Common myeloid progenitor, CD34-positive (primary cell): ENCODE data around the gene PTPRN2.

Source experiments
- CTCF ChIA-PET: fragments of 350-600 bp; sonication (Branson Sonifier 250); formaldehyde crosslinking; loops from one replicate; lab custom pipeline; 2021; ENCODE audit warnings: antibody characterized with exemption; lab: Charles Lee
- POLR2A ChIA-PET: fragments of 350-600 bp; sonication (Branson Sonifier 250); formaldehyde crosslinking; loops from one replicate; lab custom pipeline; 2021; ENCODE audit warnings: antibody characterized with exemption; lab: Charles Lee
- DNase-seq, 3 donors: peaks; one replicate each; pipeline versions ENCODE4 v3.0.0 to v3.0.0-alpha.2; 2013
- H3K27ac ChIP-seq, 2 experiments: 1 replicate in 1 of 2; 2 replicates in 1 of 2; pipeline ENCODE4 v1.7.0; 2013; ENCODE audit warnings: inconsistent platforms in 2 of 2, low read length in 2 of 2, mild to moderate bottlenecking in 2 of 2, low read depth in 1 of 2, moderate library complexity in 1 of 2; ENCODE audit not compliant: severe bottlenecking in 2 of 2, insufficient read depth in 1 of 2, poor library complexity in 1 of 2
- H3K27me3 ChIP-seq, 5 experiments: replicated peaks in 2 of 5; 1 replicate in 3 of 5; 2 replicates in 2 of 5; pipeline versions ENCODE4 v1.6.1 to v1.7.0; 2013; ENCODE audit warnings: low read length in 4 of 5, mild to moderate bottlenecking in 2 of 5, moderate library complexity in 2 of 5, inconsistent platforms in 1 of 5; ENCODE audit not compliant: insufficient read depth in 5 of 5, control insufficient read depth in 4 of 5
- H3K36me3 ChIP-seq, 4 experiments: 1 replicate in 2 of 4; 2 replicates in 2 of 4; pipeline versions ENCODE4 v1.6.1 to v1.7.0; 2013; ENCODE audit warnings: low read length in 3 of 4, control low read depth in 1 of 4, mild to moderate bottlenecking in 1 of 4; ENCODE audit not compliant: control insufficient read depth in 4 of 4, insufficient read depth in 4 of 4
- H3K4me1 ChIP-seq, 4 experiments: 1 replicate in 3 of 4; 2 replicates in 1 of 4; pipeline versions ENCODE4 v1.6.1 to v1.7.1; 2013; ENCODE audit warnings: low read length in 3 of 4, mild to moderate bottlenecking in 3 of 4, control low read depth in 1 of 4, inconsistent platforms in 1 of 4, moderate library complexity in 1 of 4; ENCODE audit not compliant: control insufficient read depth in 4 of 4, insufficient read depth in 4 of 4; ENCODE audit errors: control extremely low read depth in 1 of 4
- H3K4me3 ChIP-seq, 7 experiments: 1 replicate in 4 of 7; 2 replicates in 3 of 7; pipeline versions ENCODE4 v1.5.1 to v1.7.0; 2013; ENCODE audit warnings: mild to moderate bottlenecking in 7 of 7, low read length in 6 of 7, moderate library complexity in 6 of 7, inconsistent platforms in 2 of 7, low read depth in 2 of 7, control low read depth in 1 of 7; ENCODE audit not compliant: insufficient read depth in 4 of 7, control insufficient read depth in 1 of 7; ENCODE audit errors: extremely low read depth in 1 of 7
- H3K9me3 ChIP-seq, 5 experiments: 1 replicate in 4 of 5; 2 replicates in 1 of 5; pipeline versions ENCODE4 v1.6.1 to v1.7.1; 2013; ENCODE audit warnings: low read length in 4 of 5, mild to moderate bottlenecking in 2 of 5, inconsistent platforms in 1 of 5, low read depth in 1 of 5, moderate library complexity in 1 of 5; ENCODE audit not compliant: control insufficient read depth in 4 of 5, insufficient read depth in 2 of 5; ENCODE audit errors: control extremely low read depth in 1 of 5
- WGBS: methylation state at CpG from one replicate; pipeline ENCODE4 v1.1.5; 2013; ENCODE audit not compliant: insufficient coverage; 5-methylcytosine and 5-hydroxymethylcytosine counted together

The PTPRN2 gene

GRCh38 chr7:158620418-158620817 is 32.8 kb upstream of the PTPRN2 start:
- no peaks in the 10 kb centered on the region for H3K4me1 ChIP-seq
- POLR2A ChIA-PET = no interaction called here

GRCh38 chr7:158618745-158619140 is 31.1 kb upstream of the PTPRN2 start:
- 100% methylated on average over 3 of the region's 4 CpGs for WGBS
- H3K36me3 ChIP-seq = peaks cover 0 to 4% (median under 1%) of the 10 kb centered on the region in 4 experiments
- H3K27ac ChIP-seq = peak overlapping the region in 1 of 2 experiments; percentile 54
- H3K9me3 ChIP-seq = no peaks in the 10 kb centered on the region
- no peaks in the 10 kb centered on the region for H3K27me3 ChIP-seq
- ChIA-PET CTCF (no interaction called here), POLR2A (no interaction called here)
- DNase-seq = no peak
- no peaks in the 10 kb centered on the region for H3K4me1 ChIP-seq
- H3K4me3 ChIP-seq = no peak overlapping the region

More at GRCh38 chr7:158620418-158620817, 32.8 kb upstream of the PTPRN2 start:
- no peak for DNase-seq
- Histone ChIP-seq H3K36me3 (peaks cover 0 to 4% (median under 1%) of the 10 kb centered on the region in 4 experiments), H3K27me3 (no peaks in the 10 kb centered on the region), H3K4me3 (no peak overlapping the region), H3K27ac (no peak overlapping the region), H3K9me3 (no peaks in the 10 kb centered on the region)
- 100% methylated on average over 3 of the region's 5 CpGs for WGBS
- CTCF ChIA-PET = interaction anchor here (0.9 kb wide), 1 partner anchor 23 kb away, joined by 3 read pairs; no protein-coding TSS in a partner anchor

- H3K4me1 ChIP-seq = no peaks in the 10 kb centered on the region
- no peak for DNase-seq
- peaks cover 0 to 9% (median under 1%) of the 10 kb centered on the region in 4 experiments for H3K36me3 ChIP-seq
- POLR2A ChIA-PET = no interaction called here
- WGBS = 100% methylated on average over 2 of the region's 3 CpGs
- no peak overlapping the region for H3K4me3 ChIP-seq
- peak overlapping the region in 1 of 2 experiments; percentile 54 for H3K27ac ChIP-seq
- H3K9me3 ChIP-seq = no peaks in the 10 kb centered on the region
- H3K27me3 ChIP-seq = no peaks in the 10 kb centered on the region
- CTCF ChIA-PET = no interaction called here
Observed at GRCh38 chr7:158617737-158618128, 30.1 kb upstream of the PTPRN2 start.

- CTCF ChIA-PET = no interaction called here
Observed at GRCh38 chr7:158616050-158616449, 28.4 kb upstream of the PTPRN2 start.

GRCh38 chr7:158614700-158615099 is 27.1 kb upstream of the PTPRN2 start:
- no peak for DNase-seq
- CTCF ChIA-PET = no interaction called here
- no peak overlapping the region for H3K4me3 ChIP-seq
- WGBS = 83% methylated on average over 1 of the region's 1 CpG
- no peak overlapping the region for H3K27ac ChIP-seq
- POLR2A ChIA-PET = no interaction called here
- H3K36me3 ChIP-seq = peaks cover 0 to 18% (median under 1%) of the 10 kb centered on the region in 4 experiments
- peaks cover 0 to 7% (median 1%) of the 10 kb centered on the region in 4 experiments for H3K4me1 ChIP-seq
- H3K27me3 ChIP-seq = no peaks in the 10 kb centered on the region
- no peaks in the 10 kb centered on the region for H3K9me3 ChIP-seq

More at GRCh38 chr7:158616050-158616449, 28.4 kb upstream of the PTPRN2 start:
- Histone ChIP-seq H3K4me3 (no peak overlapping the region), H3K4me1 (peaks cover 0 to 6% (median 1%) of the 10 kb centered on the region in 4 experiments), H3K27ac (no peak overlapping the region), H3K27me3 (no peaks in the 10 kb centered on the region), H3K36me3 (peaks cover 0 to 10% (median under 1%) of the 10 kb centered on the region in 4 experiments), H3K9me3 (no peaks in the 10 kb centered on the region)
- POLR2A ChIA-PET = no interaction called here
- no peak for DNase-seq
- 100% methylated on average over 2 of the region's 2 CpGs for WGBS

GRCh38 chr7:158613481-158613880 is 25.9 kb upstream of the PTPRN2 start:
- Histone ChIP-seq H3K9me3 (no peaks in the 10 kb centered on the region), H3K27ac (no peak overlapping the region), H3K36me3 (peaks cover 0 to 14% (median 2%) of the 10 kb centered on the region in 4 experiments), H3K4me1 (peaks cover 0 to 12% (median 4%) of the 10 kb centered on the region in 4 experiments), H3K4me3 (no peak overlapping the region), H3K27me3 (no peaks in the 10 kb centered on the region)
- peak in 1 of 3 donors; percentile 28 for DNase-seq
- POLR2A ChIA-PET = interaction anchor here (0.5 kb wide), 1 partner anchor 175 kb away, joined by 3 read pairs; no protein-coding TSS in a partner anchor
- CTCF ChIA-PET = no interaction called here
- WGBS = 100% methylated on average over 2 of the region's 2 CpGs

- no peak for DNase-seq
- H3K4me3 ChIP-seq = no peak overlapping the region
- CTCF ChIA-PET = no interaction called here
- POLR2A ChIA-PET = no interaction called here
- 97% methylated on average over 4 of the region's 4 CpGs for WGBS
- peaks cover 0 to 17% (median 2%) of the 10 kb centered on the region in 4 experiments for H3K36me3 ChIP-seq
- H3K27ac ChIP-seq = no peak overlapping the region
- peaks cover 0 to 12% (median 4%) of the 10 kb centered on the region in 4 experiments for H3K4me1 ChIP-seq
- no peaks in the 10 kb centered on the region for H3K9me3 ChIP-seq
- no peaks in the 10 kb centered on the region for H3K27me3 ChIP-seq
Observed at GRCh38 chr7:158612546-158612945, 24.9 kb upstream of the PTPRN2 start.
